GM12878 (cell line): ENCODE measurements around the gene SAMHD1. TPM values are rescaled to one million over a fixed set of nuclear protein-coding genes. Genes with fewer than 3 reads are reported as not detected.

Experiments
- ATAC-seq: fragments of 200-7000 bp; cut with Tn5 transposase; 3 replicates; pipeline ENCODE4 v1.9.1; 2020; ENCODE audit warnings: mild to moderate bottlenecking, moderate library complexity
- BruUV-seq: library from RNA; stranded (reverse); fragments of 400-500 nt; replicated peaks from 2 replicates; lab custom pipeline; 2021; lab: Mats Ljungman, UMichigan
- CTCF ChIA-PET: fragments of 300-600 bp; sonication (Branson Sonifier 250); formaldehyde crosslinking; extraction: SDS; loops from one replicate; lab custom pipeline; 2021; ENCODE audit warnings: inconsistent platforms; lab: Yijun Ruan, JAX
- POLR2A ChIA-PET: fragments of 350-600 bp; formaldehyde crosslinking; extraction: SDS; loops from one replicate; lab custom pipeline; 2021; ENCODE audit warnings: inconsistent platforms; lab: Charles Lee
- RAD21 ChIA-PET: fragments of 300-600 bp; sonication (Branson Sonifier 250); formaldehyde crosslinking; loops from one replicate; lab custom pipeline; 2023; ENCODE audit warnings: antibody characterized with exemption; ENCODE audit not compliant: unreplicated experiment; lab: Charles Lee
- SMC1A ChIA-PET: fragments of 300-600 bp; sonication (Branson Sonifier 250); formaldehyde crosslinking; loops from one replicate; lab custom pipeline; 2023; ENCODE audit not compliant: unreplicated experiment, uncharacterized antibody; lab: Charles Lee
- DNase-seq: peaks from one replicate; pipeline ENCODE4 v3.0.0-alpha.2; 2011; ENCODE audit warnings: low read depth, low spot score
- FAIRE-seq: peaks from 3 replicates; lab custom pipeline; 2011; peaks lifted over from hg19 to GRCh38; lab: Jason Lieb, UNC
- H2AFZ ChIP-seq: 2 replicates; pipeline ENCODE4 v1.6.0; 2011; ENCODE audit warnings: low read depth, low read length, control low read depth; ENCODE audit not compliant: control insufficient read depth
- H3K27ac ChIP-seq: 2 replicates; pipeline ENCODE4 v1.5.1; 2011; ENCODE audit warnings: control low read depth; ENCODE audit not compliant: control insufficient read depth, insufficient read depth
- H3K27me3 ChIP-seq, 2 experiments: replicated peaks in 1 of 2; 2 replicates each; pipeline versions ENCODE4 v1.6.0 to v1.6.1; 2011; ENCODE audit warnings: low read length in 1 of 2; ENCODE audit not compliant: control insufficient read depth in 2 of 2, insufficient read depth in 2 of 2
- H3K36me3 ChIP-seq, 2 experiments: 2 replicates each; pipeline ENCODE4 v1.5.1; 2011; ENCODE audit warnings: low read length in 1 of 2; ENCODE audit not compliant: control insufficient read depth in 2 of 2, insufficient read depth in 2 of 2
- H3K4me1 ChIP-seq: 2 replicates; pipeline ENCODE4 v1.6.1; 2011; ENCODE audit warnings: mild to moderate bottlenecking, low read length, moderate library complexity, mixed read lengths; ENCODE audit not compliant: control insufficient read depth, insufficient read depth
- H3K4me2 ChIP-seq: 2 replicates; pipeline ENCODE4 v1.6.0; 2011; ENCODE audit warnings: control low read depth; ENCODE audit not compliant: control insufficient read depth, insufficient read depth
- H3K4me3 ChIP-seq: fragments of 200-600 bp; sonication (generic); 2 replicates; pipeline ENCODE4 v1.5.1; 2016
- H3K79me2 ChIP-seq: 2 replicates; pipeline ENCODE4 v1.6.0; 2011; ENCODE audit warnings: low read length; ENCODE audit not compliant: control insufficient read depth, insufficient read depth
- H3K9ac ChIP-seq: 2 replicates; pipeline ENCODE4 v1.8.0; 2011; ENCODE audit warnings: low read length, control low read depth, mixed read lengths; ENCODE audit not compliant: control insufficient read depth, insufficient read depth
- H3K9me3 ChIP-seq: replicated peaks from 3 replicates; pipeline ENCODE4 v1.5.1; 2011; ENCODE audit warnings: mild to moderate bottlenecking, low read length; ENCODE audit not compliant: control insufficient read depth, insufficient read depth
- H4K20me1 ChIP-seq: 2 replicates; pipeline ENCODE4 v1.6.0; 2011; ENCODE audit not compliant: control insufficient read depth, insufficient read depth
- IKZF1 ChIP-seq: fragments of 450-650 bp; conservative IDR thresholded peaks from 2 replicates; pipeline ENCODE4 v1.6.1; 2017; ENCODE audit warnings: antibody characterized with exemption, mild to moderate bottlenecking
- KLF5 ChIP-seq: fragments of 450-650 bp; IDR thresholded peaks from 2 replicates; pipeline ENCODE4 v1.6.1; 2014; ENCODE audit warnings: mild to moderate bottlenecking; ENCODE audit not compliant: partially characterized antibody
- MYB ChIP-seq: fragments of 150-350 bp; IDR thresholded peaks from 2 replicates; pipeline ENCODE4 v1.6.1; 2014; ENCODE audit warnings: mild to moderate bottlenecking, low read depth, low read length, borderline replicate concordance
- NRF1 ChIP-seq: conservative IDR thresholded peaks from 2 replicates; pipeline ENCODE4 v1.6.1; 2011; ENCODE audit warnings: mild to moderate bottlenecking, low read depth, low read length, improper control_type of control experiment
- POLR2AphosphoS5 ChIP-seq: IDR thresholded peaks from 2 replicates; pipeline ENCODE4 v1.6.1; 2011; ENCODE audit warnings: mild to moderate bottlenecking, low read length, inconsistent platforms
- POU2F2 ChIP-seq: IDR thresholded peaks from 3 replicates; pipeline ENCODE4 v1.6.1; 2011; ENCODE audit warnings: low read depth, mild to moderate bottlenecking, low read length, borderline replicate concordance
- RAD21 ChIP-seq: IDR thresholded peaks from 2 replicates; pipeline ENCODE4 v1.6.1; 2011; ENCODE audit warnings: mild to moderate bottlenecking, low read depth, low read length, moderate library complexity; ENCODE audit not compliant: insufficient read depth
- RAD51 ChIP-seq: fragments of 450-650 bp; IDR thresholded peaks from 2 replicates; pipeline ENCODE4 v1.6.1; 2016; ENCODE audit warnings: moderate library complexity, mild to moderate bottlenecking, inconsistent platforms
- SIX5 ChIP-seq: IDR thresholded peaks from 2 replicates; pipeline ENCODE4 v1.6.1; 2011; ENCODE audit warnings: mild to moderate bottlenecking, low read depth, low read length, moderate library complexity; ENCODE audit not compliant: severe bottlenecking
- SUPT20H ChIP-seq: IDR thresholded peaks from 2 replicates; pipeline ENCODE4 v1.6.1; 2011; ENCODE audit warnings: low read depth, mild to moderate bottlenecking, low read length, moderate library complexity, borderline replicate concordance; ENCODE audit not compliant: control insufficient read depth
- SUZ12 ChIP-seq: fragments of 200-600 bp; sonication (generic); IDR thresholded peaks from one replicate; pipeline ENCODE4 v1.6.1; 2018; ENCODE audit warnings: antibody characterized with exemption, mild to moderate bottlenecking; ENCODE audit not compliant: unreplicated experiment
- WGBS: methylation state at CpG from one replicate; pipeline ENCODE4 v1.1.6; 2016; ENCODE audit warnings: low lambda C conversion rate; ENCODE audit not compliant: insufficient replicate concordance, insufficient coverage; ENCODE audit errors: missing lambda C conversion rate; 5-methylcytosine and 5-hydroxymethylcytosine counted together
- in situ Hi-C: fragments of 300-500 bp; cut with MboI; formaldehyde crosslinking; loops from 9 replicates; pipeline ENCODE4 v1.14.3; 2018; ENCODE audit warnings: mixed read lengths
- intact Hi-C: fragments of 100-400 bp; cut with micrococcal nuclease; formaldehyde crosslinking; loops from one replicate; pipeline ENCODE4 v1.14.2; 2022; ENCODE audit not compliant: unreplicated experiment
- polyA plus RNA-seq, 11 experiments: library from polyadenylated mRNA; depleted of rRNA in 4 of 11; unstranded in 6 of 11; stranded (reverse) in 5 of 11; fragments of >200 nt; fragmentation: Nextera tagmentation in 4 of 11; fragmentation: Illumina TruSeq in 1 of 11; extraction: Ambion mirVana in 4 of 11; extraction: Trizol in 1 of 11; gene quantifications; 1 replicate in 1 of 11; 2 replicates in 10 of 11; pipeline versions ENCODE4 v1.2.1 to v1.2.3, GENCODE V29; 2011 to 2016; ENCODE audit warnings: inconsistent platforms in 2 of 11, missing spikeins in 2 of 11, low read depth in 1 of 11
- total RNA-seq, 4 experiments: library from RNA; depleted of rRNA in 3 of 4; stranded (reverse); fragments of >200 nt in 3 of 4; fragmentation: Illumina TruSeq in 1 of 4; extraction: Trizol in 1 of 4; gene quantifications; 2 replicates each; pipeline versions ENCODE4 v1.2.1 to v1.2.3, GENCODE V29; 2013 to 2021
- TF ChIP-seq, protein P1 (sequence below): fragments of 450-650 bp; IDR thresholded peaks from 2 replicates; pipeline ENCODE4 v1.6.1; 2017; ENCODE audit warnings: antibody characterized with exemption, mild to moderate bottlenecking, moderate library complexity
- TF ChIP-seq, protein P2 (sequence below): fragments of 150-350 bp; IDR thresholded peaks from 2 replicates; pipeline ENCODE4 v1.6.1; 2014; ENCODE audit warnings: mild to moderate bottlenecking, low read depth, low read length
- TF ChIP-seq, protein P3 (sequence below): fragments of 450-650 bp; IDR thresholded peaks from 2 replicates; pipeline ENCODE4 v1.6.1; 2016; ENCODE audit warnings: mild to moderate bottlenecking, moderate library complexity, borderline replicate concordance

The SAMHD1 gene
- total and polyA plus RNA-seq, 10 of the 15 experiments (the other 5 are each of a cell fraction or from before 2014, with no cell fraction given), result 20.5 to 47.9 (median 38.8) TPM

DNA sequence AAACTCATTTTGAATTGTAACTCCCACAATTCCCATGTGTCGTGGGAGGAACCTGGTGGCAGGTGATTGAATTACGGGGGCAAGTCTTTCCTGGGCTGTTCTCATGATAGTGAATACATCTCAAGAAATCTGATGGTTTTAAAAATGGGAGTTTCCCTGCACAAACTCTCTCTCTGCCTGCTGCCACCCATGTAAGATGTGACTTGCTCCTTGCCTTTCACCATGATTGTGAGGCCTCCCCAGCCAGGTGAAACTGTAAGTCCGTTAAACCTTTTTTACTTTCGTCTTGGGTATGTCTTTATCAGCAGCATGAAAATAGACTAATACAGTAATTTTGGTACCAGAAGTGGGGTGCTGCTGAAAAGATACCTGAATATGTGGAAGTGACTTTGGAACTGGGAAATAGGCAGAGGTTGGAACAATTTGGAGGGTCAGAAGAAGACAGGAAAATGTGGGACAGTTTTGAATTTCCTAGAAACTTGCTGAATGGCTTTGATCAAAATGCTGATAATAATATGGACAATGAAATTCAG, 41.4 kb upstream of the SAMHD1 start (continued):
- no peak for TF ChIP-seq MYB
- no peak for TF ChIP-seq POU2F2
- TF ChIP-seq, protein P1, sequence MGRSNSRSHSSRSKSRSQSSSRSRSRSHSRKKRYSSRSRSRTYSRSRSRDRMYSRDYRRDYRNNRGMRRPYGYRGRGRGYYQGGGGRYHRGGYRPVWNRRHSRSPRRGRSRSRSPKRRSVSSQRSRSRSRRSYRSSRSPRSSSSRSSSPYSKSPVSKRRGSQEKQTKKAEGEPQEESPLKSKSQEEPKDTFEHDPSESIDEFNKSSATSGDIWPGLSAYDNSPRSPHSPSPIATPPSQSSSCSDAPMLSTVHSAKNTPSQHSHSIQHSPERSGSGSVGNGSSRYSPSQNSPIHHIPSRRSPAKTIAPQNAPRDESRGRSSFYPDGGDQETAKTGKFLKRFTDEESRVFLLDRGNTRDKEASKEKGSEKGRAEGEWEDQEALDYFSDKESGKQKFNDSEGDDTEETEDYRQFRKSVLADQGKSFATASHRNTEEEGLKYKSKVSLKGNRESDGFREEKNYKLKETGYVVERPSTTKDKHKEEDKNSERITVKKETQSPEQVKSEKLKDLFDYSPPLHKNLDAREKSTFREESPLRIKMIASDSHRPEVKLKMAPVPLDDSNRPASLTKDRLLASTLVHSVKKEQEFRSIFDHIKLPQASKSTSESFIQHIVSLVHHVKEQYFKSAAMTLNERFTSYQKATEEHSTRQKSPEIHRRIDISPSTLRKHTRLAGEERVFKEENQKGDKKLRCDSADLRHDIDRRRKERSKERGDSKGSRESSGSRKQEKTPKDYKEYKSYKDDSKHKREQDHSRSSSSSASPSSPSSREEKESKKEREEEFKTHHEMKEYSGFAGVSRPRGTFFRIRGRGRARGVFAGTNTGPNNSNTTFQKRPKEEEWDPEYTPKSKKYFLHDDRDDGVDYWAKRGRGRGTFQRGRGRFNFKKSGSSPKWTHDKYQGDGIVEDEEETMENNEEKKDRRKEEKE, result no peak
- TF ChIP-seq, all 136 proteins: peak for 0

DNA sequence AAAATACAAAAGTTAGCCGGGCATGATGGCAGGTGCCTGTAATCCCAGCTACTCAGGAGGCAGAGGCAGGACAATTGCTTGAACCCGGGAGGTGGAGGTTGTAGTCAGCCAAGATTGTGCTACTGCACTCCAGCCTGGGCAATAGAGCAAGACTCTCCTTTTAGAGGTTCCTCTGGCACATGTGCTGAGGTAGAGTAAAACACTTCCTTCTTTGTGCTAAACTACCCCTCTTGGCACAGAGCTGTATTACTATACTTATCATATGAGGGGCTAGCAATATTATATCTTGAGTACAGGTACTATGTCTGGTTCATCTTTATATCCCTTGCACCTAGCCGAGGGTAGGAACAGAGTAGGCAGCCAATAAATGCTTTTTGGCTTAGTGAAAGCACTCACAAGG, 40.2 kb upstream of the SAMHD1 start:
- H3K36me3 ChIP-seq, result peaks cover 0 to 1% of the 10 kb centered on the region in 2 experiments; a peak in 2 of 4 replicates
- H3K27ac ChIP-seq, result no peak overlapping the region
- in situ Hi-C loops (no loop called here), intact Hi-C loops (no loop called here)
- no TSS peak for BruUV-seq
- DNase-seq (no peak), ATAC-seq (no peak), FAIRE-seq (no peak)
- 97% methylated on average over 3 of the region's 3 CpGs for WGBS
- ChIA-PET POLR2A (interaction anchor here (0.5 kb wide), 1 partner anchor 98 kb away, joined by 3 read pairs; no protein-coding TSS in a partner anchor), RAD21 (no interaction called here), SMC1A (no interaction called here), CTCF (no interaction called here)
- H3K79me2 ChIP-seq, result no peaks in the 10 kb centered on the region
- H4K20me1 ChIP-seq, result no peaks in the 10 kb centered on the region
- peaks cover 6% of the 10 kb centered on the region; the same call in 2 of the 3 replicates for H3K9me3 ChIP-seq
- no peak overlapping the region for H3K4me2 ChIP-seq
- H3K27me3 ChIP-seq, result no peaks in the 10 kb centered on the region
- no peak overlapping the region for H2AFZ ChIP-seq
- no peak overlapping the region for H3K9ac ChIP-seq
- H3K4me3 ChIP-seq, result no peak overlapping the region
- H3K4me1 ChIP-seq, result no peaks in the 10 kb centered on the region
- TF ChIP-seq SUPT20H, result no peak
- no peak for TF ChIP-seq RAD21
- TF ChIP-seq SIX5, result no peak
- TF ChIP-seq, protein P2, sequence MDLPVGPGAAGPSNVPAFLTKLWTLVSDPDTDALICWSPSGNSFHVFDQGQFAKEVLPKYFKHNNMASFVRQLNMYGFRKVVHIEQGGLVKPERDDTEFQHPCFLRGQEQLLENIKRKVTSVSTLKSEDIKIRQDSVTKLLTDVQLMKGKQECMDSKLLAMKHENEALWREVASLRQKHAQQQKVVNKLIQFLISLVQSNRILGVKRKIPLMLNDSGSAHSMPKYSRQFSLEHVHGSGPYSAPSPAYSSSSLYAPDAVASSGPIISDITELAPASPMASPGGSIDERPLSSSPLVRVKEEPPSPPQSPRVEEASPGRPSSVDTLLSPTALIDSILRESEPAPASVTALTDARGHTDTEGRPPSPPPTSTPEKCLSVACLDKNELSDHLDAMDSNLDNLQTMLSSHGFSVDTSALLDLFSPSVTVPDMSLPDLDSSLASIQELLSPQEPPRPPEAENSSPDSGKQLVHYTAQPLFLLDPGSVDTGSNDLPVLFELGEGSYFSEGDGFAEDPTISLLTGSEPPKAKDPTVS, result no peak
- no peak for TF ChIP-seq NRF1
- TF ChIP-seq, protein P3, sequence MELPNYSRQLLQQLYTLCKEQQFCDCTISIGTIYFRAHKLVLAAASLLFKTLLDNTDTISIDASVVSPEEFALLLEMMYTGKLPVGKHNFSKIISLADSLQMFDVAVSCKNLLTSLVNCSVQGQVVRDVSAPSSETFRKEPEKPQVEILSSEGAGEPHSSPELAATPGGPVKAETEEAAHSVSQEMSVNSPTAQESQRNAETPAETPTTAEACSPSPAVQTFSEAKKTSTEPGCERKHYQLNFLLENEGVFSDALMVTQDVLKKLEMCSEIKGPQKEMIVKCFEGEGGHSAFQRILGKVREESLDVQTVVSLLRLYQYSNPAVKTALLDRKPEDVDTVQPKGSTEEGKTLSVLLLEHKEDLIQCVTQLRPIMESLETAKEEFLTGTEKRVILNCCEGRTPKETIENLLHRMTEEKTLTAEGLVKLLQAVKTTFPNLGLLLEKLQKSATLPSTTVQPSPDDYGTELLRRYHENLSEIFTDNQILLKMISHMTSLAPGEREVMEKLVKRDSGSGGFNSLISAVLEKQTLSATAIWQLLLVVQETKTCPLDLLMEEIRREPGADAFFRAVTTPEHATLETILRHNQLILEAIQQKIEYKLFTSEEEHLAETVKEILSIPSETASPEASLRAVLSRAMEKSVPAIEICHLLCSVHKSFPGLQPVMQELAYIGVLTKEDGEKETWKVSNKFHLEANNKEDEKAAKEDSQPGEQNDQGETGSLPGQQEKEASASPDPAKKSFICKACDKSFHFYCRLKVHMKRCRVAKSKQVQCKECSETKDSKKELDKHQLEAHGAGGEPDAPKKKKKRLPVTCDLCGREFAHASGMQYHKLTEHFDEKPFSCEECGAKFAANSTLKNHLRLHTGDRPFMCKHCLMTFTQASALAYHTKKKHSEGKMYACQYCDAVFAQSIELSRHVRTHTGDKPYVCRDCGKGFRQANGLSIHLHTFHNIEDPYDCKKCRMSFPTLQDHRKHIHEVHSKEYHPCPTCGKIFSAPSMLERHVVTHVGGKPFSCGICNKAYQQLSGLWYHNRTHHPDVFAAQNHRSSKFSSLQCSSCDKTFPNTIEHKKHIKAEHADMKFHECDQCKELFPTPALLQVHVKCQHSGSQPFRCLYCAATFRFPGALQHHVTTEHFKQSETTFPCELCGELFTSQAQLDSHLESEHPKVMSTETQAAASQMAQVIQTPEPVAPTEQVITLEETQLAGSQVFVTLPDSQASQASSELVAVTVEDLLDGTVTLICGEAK, result no peak
- TF ChIP-seq SUZ12, result no peak
- TF ChIP-seq IKZF1, result no peak
- TF ChIP-seq RAD51, result no peak
- TF ChIP-seq POLR2AphosphoS5, result no peak
- no peak for TF ChIP-seq KLF5
